Placental epithelial cell (primary cell): ENCODE data around the gene TAMM41. TPM values are rescaled to one million over a fixed set of nuclear protein-coding genes. Genes with fewer than 3 reads are reported as not detected.

Experiments
- small RNA-seq: library from RNA; depleted of rRNA; stranded (forward); fragments of <200 nt; gene quantifications from one replicate; pipeline ENCODE3, GENCODE V24; 2012
- total RNA-seq: library from RNA; depleted of rRNA; stranded (reverse); fragments of >200 nt; gene quantifications from 2 replicates; pipeline ENCODE4 v1.2.3, GENCODE V29; 2012

Gene TAMM41, protein sequence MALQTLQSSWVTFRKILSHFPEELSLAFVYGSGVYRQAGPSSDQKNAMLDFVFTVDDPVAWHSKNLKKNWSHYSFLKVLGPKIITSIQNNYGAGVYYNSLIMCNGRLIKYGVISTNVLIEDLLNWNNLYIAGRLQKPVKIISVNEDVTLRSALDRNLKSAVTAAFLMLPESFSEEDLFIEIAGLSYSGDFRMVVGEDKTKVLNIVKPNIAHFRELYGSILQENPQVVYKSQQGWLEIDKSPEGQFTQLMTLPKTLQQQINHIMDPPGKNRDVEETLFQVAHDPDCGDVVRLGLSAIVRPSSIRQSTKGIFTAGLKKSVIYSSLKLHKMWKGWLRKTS
- 9.9 and 10.2 TPM in 2 replicates for total RNA-seq

DNA sequence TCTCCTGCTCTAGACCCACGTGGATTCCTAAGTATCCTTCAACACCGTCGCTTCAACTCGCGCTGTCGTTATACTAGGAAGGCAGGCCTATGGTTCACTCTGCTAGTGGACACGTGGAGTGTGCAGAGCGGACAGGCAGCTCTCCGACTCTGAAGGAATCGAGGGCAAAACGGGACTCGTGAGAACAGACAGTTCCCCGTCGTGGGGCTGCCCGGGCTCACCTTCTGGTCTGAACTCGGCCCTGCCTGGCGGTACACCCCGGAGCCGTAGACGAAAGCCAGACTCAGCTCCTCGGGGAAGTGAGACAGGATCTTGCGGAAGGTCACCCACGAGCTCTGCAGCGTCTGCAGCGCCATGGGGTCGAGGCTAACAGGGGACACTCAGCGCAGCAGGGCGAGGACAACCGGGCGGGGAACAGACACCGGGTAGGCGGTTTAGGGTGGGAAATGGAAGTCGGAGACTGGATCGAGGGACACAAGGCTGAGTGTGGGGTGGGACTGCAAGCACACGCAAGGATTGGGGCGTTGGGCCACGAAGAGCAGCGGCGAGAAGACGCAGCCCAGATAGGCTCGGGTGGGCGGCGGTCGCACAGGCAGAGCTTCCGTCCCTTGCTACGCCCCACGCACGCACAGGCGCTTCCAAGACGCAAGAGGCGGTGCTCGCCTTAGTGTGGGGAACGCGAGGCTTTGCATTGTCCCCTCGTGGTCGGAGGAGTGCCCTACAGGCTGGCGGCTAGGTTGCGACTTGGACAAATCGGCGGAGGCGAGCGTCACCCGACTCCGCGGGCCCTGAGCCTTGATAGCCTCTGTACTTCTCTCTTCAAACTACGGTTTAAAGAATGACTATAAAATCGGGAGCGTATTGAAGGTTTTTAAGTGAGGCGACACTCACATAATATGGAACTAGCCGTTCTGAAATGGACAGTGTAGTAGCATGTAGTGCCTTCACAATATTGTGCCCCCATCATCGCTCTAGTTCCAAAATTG lies at the start of gene TAMM41:
Gene TAMM41 (minus strand): TSS at position 605 of the 986 bp plus-strand sequence. CDS start 249 bp downstream, at position 356.

Small RNAs within 50 kb of the gene (small RNA-seq; reads per million reads assigned to genes)
- not detected for gene CYCSP12

Other genes with a start within 250 kb of the TAMM41 start
- gene VGLL4, start 203.0 kb downstream of the TAMM41 start, total RNA-seq, result 58.3 and 67.5 TPM in 2 replicates
- 0.11 TPM in 1 of 2 replicates, not detected in the other for gene SYN2, start 157.5 kb upstream of the TAMM41 start, total RNA-seq